Measurements from ENCODE around the gene LY6G5C. TPM values are rescaled to one million over a fixed set of nuclear protein-coding genes. Genes with fewer than 3 reads are reported as not detected.

LY6G5C gene
- total and polyA plus RNA-seq, 2 of the 13 experiments (the other 11 are each of a cell fraction or from before 2014, with no cell fraction given): 0.33 to 0.55 TPM

DNA sequence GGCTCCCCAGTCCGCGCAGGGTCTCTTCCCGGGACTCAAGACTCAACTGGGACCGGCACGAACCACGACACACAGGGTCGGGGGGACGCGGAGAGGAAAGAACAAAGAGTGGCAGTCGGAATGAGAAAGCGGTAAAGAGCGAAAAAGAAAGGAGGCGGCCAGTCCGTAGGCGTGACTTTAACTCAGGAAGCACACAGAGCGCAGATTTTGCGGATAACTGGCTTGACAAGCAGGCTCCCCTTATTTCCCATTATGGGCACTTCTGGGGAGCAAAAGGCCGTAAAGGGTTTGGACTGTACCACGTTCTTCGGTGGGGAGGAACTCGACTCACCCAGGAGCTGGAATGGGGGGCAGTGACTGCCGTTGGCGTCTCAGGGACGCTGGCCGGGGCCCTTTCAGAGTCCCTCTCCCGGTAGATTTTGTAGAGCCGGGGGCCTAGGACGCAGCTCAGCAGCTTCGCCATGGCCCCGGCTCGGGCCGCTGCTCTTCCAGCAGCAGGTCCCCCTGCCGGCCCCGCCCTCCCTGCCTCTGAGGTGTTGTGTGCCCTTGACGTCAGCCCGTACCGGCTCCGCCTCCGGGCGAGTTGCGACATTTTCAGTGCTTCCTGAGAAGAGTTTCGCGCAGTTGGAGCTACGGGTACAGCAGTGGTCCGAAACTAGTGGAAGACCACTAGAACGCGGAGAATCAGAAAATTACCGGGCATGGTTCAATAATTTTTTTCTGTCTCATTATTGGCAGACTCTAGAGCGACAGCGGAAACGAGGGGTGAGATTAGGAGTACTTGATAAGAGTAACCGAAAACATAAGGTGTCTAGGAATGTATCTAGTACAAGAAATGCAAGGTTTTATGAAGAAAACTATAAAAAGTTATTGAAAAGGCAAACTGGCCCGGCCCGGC is 22.2 kb upstream of the LY6G5C start, which contains the start of gene ABHD16A (continued):
- TF ChIP-seq ZNF354B (CRISPR knock-in tag; IDR thresholded peaks at IDR 0.05) (no peak), GPN1 (CRISPR knock-in tag; IDR thresholded peaks at IDR 0.05; ENCODE audit: borderline replicate concordance) (no peak), CHD2 (IDR thresholded peaks at IDR 0.05; ENCODE audit: low read depth, low read length) (no peak), ZNF672 (CRISPR knock-in tag; IDR thresholded peaks at IDR 0.05) (no peak), ATRX (CRISPR knock-in tag; IDR thresholded peaks at IDR 0.05; ENCODE audit: borderline replicate concordance) (no peak), PHB2 (IDR thresholded peaks at IDR 0.05; ENCODE audit: partially characterized antibody) (no peak), SSRP1 (CRISPR knock-in tag; IDR thresholded peaks at IDR 0.05) (no peak), MAFG (CRISPR knock-in tag; IDR thresholded peaks at IDR 0.05) (no peak), ZKSCAN1 (IDR thresholded peaks at IDR 0.05; ENCODE audit: low read length) (no peak), HNF4G (IDR thresholded peaks at IDR 0.05; ENCODE audit: borderline replicate concordance, low read depth, low read length) (peak; percentile 63; the same call in 1 of the 2 replicates), HNF4G (CRISPR knock-in tag; IDR thresholded peaks at IDR 0.05; ENCODE audit: borderline replicate concordance, low read depth) (0 out of 2 replicates have a peak, but pooled peaks have one; percentile 35), ZFP37 (CRISPR knock-in tag; IDR thresholded peaks at IDR 0.05; ENCODE audit: borderline replicate concordance) (peak; percentile 9; the same call in 1 of the 2 replicates), GABPA (IDR thresholded peaks at IDR 0.05; ENCODE audit: low read depth, low read length) (no peak), GABPA (CRISPR knock-in tag; IDR thresholded peaks at IDR 0.05; ENCODE audit: low read depth) (peak; percentile 85), ZNF367 (CRISPR knock-in tag; IDR thresholded peaks at IDR 0.05; ENCODE audit: borderline replicate concordance) (no peak), CCAR2 (optimal IDR thresholded peaks at IDR 0.05; ENCODE audit: low read depth, low read length) (no peak), ZBTB38 (CRISPR knock-in tag; IDR thresholded peaks at IDR 0.05) (peak; percentile 20; the same call in 1 of the 2 replicates), ZNF850 (CRISPR knock-in tag; conservative IDR thresholded peaks at IDR 0.05) (0 out of 2 replicates have a peak, but pooled peaks have one; percentile 33), NCOA5 (CRISPR knock-in tag; IDR thresholded peaks at IDR 0.05) (no peak)
- TF ChIP-seq, protein P1, sequence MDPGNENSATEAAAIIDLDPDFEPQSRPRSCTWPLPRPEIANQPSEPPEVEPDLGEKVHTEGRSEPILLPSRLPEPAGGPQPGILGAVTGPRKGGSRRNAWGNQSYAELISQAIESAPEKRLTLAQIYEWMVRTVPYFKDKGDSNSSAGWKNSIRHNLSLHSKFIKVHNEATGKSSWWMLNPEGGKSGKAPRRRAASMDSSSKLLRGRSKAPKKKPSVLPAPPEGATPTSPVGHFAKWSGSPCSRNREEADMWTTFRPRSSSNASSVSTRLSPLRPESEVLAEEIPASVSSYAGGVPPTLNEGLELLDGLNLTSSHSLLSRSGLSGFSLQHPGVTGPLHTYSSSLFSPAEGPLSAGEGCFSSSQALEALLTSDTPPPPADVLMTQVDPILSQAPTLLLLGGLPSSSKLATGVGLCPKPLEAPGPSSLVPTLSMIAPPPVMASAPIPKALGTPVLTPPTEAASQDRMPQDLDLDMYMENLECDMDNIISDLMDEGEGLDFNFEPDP (CRISPR knock-in tag; conservative IDR thresholded peaks at IDR 0.05): no peak
- TF ChIP-seq, protein P2, sequence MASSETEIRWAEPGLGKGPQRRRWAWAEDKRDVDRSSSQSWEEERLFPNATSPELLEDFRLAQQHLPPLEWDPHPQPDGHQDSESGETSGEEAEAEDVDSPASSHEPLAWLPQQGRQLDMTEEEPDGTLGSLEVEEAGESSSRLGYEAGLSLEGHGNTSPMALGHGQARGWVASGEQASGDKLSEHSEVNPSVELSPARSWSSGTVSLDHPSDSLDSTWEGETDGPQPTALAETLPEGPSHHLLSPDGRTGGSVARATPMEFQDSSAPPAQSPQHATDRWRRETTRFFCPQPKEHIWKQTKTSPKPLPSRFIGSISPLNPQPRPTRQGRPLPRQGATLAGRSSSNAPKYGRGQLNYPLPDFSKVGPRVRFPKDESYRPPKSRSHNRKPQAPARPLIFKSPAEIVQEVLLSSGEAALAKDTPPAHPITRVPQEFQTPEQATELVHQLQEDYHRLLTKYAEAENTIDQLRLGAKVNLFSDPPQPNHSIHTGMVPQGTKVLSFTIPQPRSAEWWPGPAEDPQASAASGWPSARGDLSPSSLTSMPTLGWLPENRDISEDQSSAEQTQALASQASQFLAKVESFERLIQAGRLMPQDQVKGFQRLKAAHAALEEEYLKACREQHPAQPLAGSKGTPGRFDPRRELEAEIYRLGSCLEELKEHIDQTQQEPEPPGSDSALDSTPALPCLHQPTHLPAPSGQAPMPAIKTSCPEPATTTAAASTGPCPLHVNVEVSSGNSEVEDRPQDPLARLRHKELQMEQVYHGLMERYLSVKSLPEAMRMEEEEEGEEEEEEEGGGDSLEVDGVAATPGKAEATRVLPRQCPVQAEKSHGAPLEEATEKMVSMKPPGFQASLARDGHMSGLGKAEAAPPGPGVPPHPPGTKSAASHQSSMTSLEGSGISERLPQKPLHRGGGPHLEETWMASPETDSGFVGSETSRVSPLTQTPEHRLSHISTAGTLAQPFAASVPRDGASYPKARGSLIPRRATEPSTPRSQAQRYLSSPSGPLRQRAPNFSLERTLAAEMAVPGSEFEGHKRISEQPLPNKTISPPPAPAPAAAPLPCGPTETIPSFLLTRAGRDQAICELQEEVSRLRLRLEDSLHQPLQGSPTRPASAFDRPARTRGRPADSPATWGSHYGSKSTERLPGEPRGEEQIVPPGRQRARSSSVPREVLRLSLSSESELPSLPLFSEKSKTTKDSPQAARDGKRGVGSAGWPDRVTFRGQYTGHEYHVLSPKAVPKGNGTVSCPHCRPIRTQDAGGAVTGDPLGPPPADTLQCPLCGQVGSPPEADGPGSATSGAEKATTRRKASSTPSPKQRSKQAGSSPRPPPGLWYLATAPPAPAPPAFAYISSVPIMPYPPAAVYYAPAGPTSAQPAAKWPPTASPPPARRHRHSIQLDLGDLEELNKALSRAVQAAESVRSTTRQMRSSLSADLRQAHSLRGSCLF (CRISPR knock-in tag; IDR thresholded peaks at IDR 0.05; ENCODE audit: borderline replicate concordance): no peak
- TF ChIP-seq, protein P3, sequence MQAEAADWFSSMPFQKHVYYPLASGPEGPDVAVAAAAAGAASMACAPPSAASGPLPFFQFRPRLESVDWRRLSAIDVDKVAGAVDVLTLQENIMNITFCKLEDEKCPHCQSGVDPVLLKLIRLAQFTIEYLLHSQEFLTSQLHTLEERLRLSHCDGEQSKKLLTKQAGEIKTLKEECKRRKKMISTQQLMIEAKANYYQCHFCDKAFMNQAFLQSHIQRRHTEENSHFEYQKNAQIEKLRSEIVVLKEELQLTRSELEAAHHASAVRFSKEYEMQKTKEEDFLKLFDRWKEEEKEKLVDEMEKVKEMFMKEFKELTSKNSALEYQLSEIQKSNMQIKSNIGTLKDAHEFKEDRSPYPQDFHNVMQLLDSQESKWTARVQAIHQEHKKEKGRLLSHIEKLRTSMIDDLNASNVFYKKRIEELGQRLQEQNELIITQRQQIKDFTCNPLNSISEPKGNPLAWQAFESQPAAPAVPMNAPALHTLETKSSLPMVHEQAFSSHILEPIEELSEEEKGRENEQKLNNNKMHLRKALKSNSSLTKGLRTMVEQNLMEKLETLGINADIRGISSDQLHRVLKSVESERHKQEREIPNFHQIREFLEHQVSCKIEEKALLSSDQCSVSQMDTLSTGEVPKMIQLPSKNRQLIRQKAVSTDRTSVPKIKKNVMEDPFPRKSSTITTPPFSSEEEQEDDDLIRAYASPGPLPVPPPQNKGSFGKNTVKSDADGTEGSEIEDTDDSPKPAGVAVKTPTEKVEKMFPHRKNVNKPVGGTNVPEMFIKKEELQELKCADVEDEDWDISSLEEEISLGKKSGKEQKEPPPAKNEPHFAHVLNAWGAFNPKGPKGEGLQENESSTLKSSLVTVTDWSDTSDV (CRISPR knock-in tag; IDR thresholded peaks at IDR 0.05): no peak
